Glutamatergic neuron (in vitro differentiated cells): ENCODE data around the gene KRT20. TPM values are rescaled to one million over a fixed set of nuclear protein-coding genes. Genes with fewer than 3 reads are reported as not detected.

Experiments used
- DNase-seq: peaks from one replicate; pipeline ENCODE4 v3.0.0; 2022
- H3K27ac Mint-ChIP-seq: one replicate; pipeline ENCODE4 v1.8.0; 2020; ENCODE audit warnings: mild to moderate bottlenecking, mixed read lengths, inconsistent platforms; ENCODE audit not compliant: unreplicated experiment
- H3K27me3 Mint-ChIP-seq: one replicate; pipeline ENCODE4 v1.8.0; 2020; ENCODE audit warnings: mild to moderate bottlenecking, moderate library complexity, mixed read lengths, inconsistent platforms; ENCODE audit not compliant: unreplicated experiment
- H3K36me3 Mint-ChIP-seq: one replicate; pipeline ENCODE4 v1.8.0; 2020; ENCODE audit warnings: mild to moderate bottlenecking, mixed read lengths, inconsistent platforms; ENCODE audit not compliant: unreplicated experiment
- H3K4me1 Mint-ChIP-seq: one replicate; pipeline ENCODE4 v1.8.0; 2020; ENCODE audit warnings: mild to moderate bottlenecking, low read depth, mixed read lengths, inconsistent platforms; ENCODE audit not compliant: unreplicated experiment
- H3K4me3 Mint-ChIP-seq: one replicate; pipeline ENCODE4 v1.8.0; 2020; ENCODE audit warnings: mild to moderate bottlenecking, mixed read lengths, inconsistent platforms; ENCODE audit not compliant: unreplicated experiment
- H3K9me3 Mint-ChIP-seq: one replicate; pipeline ENCODE4 v1.8.0; 2020; ENCODE audit warnings: mild to moderate bottlenecking, moderate library complexity, mixed read lengths, inconsistent platforms; ENCODE audit not compliant: unreplicated experiment
- total RNA-seq: library from RNA; stranded (reverse); fragmentation: NEBNext Ultra II Directional; extraction: Animal tissue kit (Norgen Biotek cat#: 25700); gene quantifications from one replicate; pipeline ENCODE4 v1.2.1, GENCODE V29; 2021; ENCODE audit not compliant: unreplicated experiment
- TF ChIP-seq, protein P1 (sequence below): fragments of 200-600 bp; sonication (generic); IDR thresholded peaks from one replicate; pipeline ENCODE4 v1.5.0; 2021; ENCODE audit not compliant: partially characterized antibody, unreplicated experiment

Gene KRT20
- total RNA-seq, 1 donor from 2014 or later: not detected

DNA sequence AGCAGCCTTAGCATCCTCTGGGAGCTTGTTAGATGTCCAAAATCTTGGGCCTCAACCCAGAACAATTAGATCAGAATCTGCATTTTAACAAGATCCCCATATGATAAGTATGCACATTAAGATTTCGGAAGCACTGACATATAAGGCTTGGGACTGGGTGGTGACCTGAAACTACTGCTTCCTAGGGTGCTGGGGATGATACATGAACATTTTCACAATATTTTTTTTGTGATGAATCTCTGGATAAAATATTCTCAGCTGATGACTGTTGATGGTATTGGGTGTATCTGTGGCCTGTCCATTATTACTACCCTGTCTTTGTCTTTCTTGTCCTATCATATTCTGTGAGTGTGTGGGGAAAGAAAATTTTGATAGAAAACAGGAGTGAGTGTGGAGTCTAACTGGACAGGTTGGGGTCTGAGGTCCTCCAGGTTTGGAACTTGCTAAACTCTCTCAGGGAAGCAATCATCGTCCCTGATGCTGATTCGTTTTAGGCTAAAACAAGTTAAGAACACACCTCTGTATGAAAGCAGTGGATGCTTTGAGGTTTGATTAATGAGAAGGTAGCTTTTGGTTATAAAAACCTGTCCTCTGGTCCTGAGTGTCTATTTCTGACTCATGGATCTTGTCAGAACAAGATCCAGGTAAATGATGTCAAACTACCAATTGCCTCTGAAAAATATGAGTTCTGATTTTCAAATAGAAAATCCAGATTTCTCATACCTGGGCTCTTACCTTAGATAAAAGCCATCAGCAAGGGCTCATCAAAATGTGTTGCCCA, 29.2 kb upstream of the KRT20 start:
- Mint-ChIP-seq H3K36me3 (no peaks in the 10 kb centered on the region), H3K27me3 (no peaks in the 10 kb centered on the region), H3K4me3 (no peak overlapping the region), H3K27ac (no peak overlapping the region), H3K9me3 (peaks cover 2% of the 10 kb centered on the region), H3K4me1 (no peaks in the 10 kb centered on the region)
- TF ChIP-seq, protein P1, sequence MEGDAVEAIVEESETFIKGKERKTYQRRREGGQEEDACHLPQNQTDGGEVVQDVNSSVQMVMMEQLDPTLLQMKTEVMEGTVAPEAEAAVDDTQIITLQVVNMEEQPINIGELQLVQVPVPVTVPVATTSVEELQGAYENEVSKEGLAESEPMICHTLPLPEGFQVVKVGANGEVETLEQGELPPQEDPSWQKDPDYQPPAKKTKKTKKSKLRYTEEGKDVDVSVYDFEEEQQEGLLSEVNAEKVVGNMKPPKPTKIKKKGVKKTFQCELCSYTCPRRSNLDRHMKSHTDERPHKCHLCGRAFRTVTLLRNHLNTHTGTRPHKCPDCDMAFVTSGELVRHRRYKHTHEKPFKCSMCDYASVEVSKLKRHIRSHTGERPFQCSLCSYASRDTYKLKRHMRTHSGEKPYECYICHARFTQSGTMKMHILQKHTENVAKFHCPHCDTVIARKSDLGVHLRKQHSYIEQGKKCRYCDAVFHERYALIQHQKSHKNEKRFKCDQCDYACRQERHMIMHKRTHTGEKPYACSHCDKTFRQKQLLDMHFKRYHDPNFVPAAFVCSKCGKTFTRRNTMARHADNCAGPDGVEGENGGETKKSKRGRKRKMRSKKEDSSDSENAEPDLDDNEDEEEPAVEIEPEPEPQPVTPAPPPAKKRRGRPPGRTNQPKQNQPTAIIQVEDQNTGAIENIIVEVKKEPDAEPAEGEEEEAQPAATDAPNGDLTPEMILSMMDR: no peak
- no peak for DNase-seq

DNA sequence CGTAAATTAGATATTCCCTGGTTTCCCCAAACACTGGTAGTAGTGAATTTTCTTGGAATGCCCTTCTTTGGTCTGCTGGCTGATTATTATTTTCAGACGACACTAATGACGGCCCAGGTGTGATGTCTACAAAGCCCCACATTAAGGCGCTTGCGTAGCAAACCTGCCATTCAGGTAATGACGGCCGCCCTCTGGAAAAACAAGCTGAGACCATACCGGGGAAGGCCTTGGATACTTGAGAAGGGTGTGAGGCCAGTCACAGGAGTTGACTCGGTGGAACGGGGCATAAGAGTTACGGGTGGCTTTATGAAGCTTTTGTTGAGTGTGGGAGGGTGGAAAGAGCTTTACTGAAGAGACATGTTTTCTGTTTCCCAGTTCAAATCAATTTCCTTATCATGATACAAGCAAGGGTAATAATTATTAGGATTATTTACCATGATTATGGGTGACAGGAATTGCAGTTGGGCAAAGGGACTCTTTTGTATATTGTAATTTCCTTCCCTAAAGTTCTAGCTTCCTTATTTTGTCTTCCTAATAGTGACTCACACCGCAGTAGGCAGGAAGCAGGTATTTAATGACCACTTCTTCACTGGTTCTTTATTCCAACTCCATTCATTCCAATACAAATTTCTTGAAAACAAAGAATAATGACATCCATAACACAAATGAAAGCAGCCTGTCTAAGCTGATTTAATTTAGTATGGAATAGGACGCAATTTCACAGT, 27.6 kb upstream of the KRT20 start:
- no peaks in the 10 kb centered on the region for H3K27me3 Mint-ChIP-seq
- DNase-seq: no peak
- H3K9me3 Mint-ChIP-seq: peaks cover 2% of the 10 kb centered on the region
- H3K4me1 Mint-ChIP-seq: no peaks in the 10 kb centered on the region
- H3K4me3 Mint-ChIP-seq: no peak overlapping the region
- H3K36me3 Mint-ChIP-seq: no peaks in the 10 kb centered on the region
- TF ChIP-seq, protein P1: no peak
- no peak overlapping the region for H3K27ac Mint-ChIP-seq

DNA sequence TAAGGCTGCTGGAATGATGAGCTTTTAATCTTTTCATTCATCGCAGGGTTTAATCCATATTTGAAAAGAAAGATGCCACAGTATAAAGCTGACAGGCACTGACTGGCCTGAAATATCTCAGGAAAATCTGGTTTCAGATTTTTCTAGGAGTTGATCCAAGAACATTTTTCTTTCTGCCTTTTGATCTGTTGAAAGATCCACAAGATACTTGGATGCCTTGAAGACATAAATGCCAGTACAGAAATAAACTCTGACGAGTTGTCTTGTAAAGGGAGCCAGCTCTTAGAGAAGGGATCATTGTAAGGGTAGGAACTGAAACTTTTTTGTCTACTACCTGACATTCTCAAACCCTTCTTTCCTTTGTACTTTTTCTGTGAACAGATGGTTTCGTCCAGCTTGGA, 25.4 kb upstream of the KRT20 start:
- no peaks in the 10 kb centered on the region for H3K36me3 Mint-ChIP-seq
- TF ChIP-seq, protein P1: no peak
- H3K4me3 Mint-ChIP-seq: no peak overlapping the region
- DNase-seq: no peak
- H3K9me3 Mint-ChIP-seq: no peaks in the 10 kb centered on the region
- no peak overlapping the region for H3K27ac Mint-ChIP-seq
- no peaks in the 10 kb centered on the region for H3K27me3 Mint-ChIP-seq
- H3K4me1 Mint-ChIP-seq: no peaks in the 10 kb centered on the region

DNA sequence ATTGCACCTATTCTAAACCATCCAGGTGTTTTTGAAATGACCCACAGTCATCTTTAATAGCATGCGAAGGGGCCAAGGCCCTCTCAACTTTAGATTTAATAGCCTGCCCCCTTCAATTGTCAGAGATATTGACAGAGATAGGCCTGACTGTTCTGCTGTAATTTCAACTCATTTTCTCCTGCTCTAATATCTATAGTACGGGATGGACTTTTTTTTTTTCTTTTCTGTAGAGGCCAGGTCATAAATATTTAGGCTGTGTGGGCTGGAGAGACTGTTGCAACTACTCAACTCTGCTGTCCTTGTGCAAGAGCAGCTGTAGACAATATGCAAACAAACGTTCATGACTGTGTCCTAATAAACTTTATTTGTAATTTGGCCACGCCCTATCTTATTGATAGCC, 24.7 kb upstream of the KRT20 start:
- Mint-ChIP-seq H3K36me3 (no peaks in the 10 kb centered on the region), H3K27ac (no peak overlapping the region), H3K4me1 (no peaks in the 10 kb centered on the region), H3K9me3 (no peaks in the 10 kb centered on the region), H3K4me3 (no peak overlapping the region), H3K27me3 (no peaks in the 10 kb centered on the region)
- TF ChIP-seq, protein P1: no peak
- no peak for DNase-seq

DNA sequence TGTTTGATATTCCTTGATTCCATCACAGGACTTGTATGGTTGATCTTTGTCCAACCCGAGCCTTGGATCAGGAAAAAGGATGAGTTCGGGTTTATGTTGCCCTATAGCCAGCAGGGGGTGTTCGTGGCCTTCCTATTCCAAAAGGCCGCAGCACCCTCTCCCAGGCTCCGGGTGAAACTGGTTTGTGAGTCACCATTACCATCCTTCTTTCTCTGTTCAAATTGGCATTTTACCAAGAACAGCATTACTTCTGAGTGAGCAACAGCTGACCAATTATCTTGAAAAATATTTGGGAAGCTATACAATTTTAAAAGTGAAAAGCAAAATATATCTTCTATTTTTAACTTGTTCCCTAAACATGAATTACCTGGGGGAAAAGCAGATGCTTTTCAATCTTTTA, 24.3 kb upstream of the KRT20 start:
- no peaks in the 10 kb centered on the region for H3K4me1 Mint-ChIP-seq
- H3K27ac Mint-ChIP-seq: no peak overlapping the region
- H3K4me3 Mint-ChIP-seq: no peak overlapping the region
- TF ChIP-seq, protein P1: peak; percentile 69
- DNase-seq: peak; percentile 71
- H3K9me3 Mint-ChIP-seq: no peaks in the 10 kb centered on the region
- no peaks in the 10 kb centered on the region for H3K36me3 Mint-ChIP-seq
- no peaks in the 10 kb centered on the region for H3K27me3 Mint-ChIP-seq
